ENCODE data around the gene OLFM2.
"Not testable (repeated sequence)": the region's sequence is repeated elsewhere in the genome, so short reads cannot be mapped to it uniquely, and the experiment has no call there.

Gene OLFM2

DNA sequence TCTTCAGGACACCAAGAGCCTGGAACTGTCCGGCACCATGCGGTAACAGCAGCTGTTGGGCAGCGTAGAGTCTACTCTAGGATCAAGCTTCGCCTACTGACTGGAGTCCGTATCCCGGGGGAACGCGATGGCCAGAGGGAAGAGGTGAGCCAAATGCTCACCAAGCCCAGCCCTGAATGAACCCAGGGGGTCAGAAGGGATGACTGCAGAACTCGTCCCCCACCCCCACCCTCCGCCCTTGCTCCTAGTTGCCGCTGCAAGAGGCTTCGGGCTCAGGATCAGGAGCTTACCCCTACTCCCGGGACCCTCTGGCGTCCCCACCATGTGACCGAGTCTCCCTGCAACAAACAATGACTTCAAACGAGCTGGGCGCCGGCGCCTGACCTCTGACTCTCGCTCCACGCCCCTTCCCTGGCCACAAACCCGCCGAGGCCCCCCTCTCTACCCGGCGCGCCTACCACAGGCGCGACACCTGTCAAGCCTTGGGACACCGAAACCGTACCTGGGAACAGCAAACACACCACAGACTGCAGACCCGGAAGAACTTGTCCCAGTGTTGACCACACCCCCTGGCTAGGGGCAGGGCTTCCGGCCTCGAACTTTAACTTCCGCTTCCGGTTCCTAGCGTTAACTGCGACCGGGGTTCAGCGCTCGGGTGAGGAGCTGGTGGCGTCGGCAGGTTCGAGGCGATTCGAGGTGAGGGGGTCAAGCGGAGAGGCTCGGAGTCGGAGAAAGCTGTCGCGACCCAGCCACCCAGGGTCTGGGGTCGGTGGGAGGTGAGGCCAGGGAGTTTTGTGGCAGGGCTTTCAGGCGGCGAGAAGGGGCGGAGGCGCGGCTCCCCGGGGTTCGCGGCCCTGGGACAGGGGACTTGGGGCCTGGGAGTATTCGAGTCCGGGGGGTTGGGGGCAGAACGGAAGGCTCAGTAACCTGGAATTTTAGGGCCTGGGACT lies 108.8 kb downstream of the OLFM2 start, which contains the start of gene UBL5:
Gene UBL5, plus strand, starts transcription at position 630 of the 950 bp plus-strand sequence. CDS start 420 bp downstream, outside the sequence.
- DNase-seq = peak; percentile 91 to 94 (median 93)

DNA sequence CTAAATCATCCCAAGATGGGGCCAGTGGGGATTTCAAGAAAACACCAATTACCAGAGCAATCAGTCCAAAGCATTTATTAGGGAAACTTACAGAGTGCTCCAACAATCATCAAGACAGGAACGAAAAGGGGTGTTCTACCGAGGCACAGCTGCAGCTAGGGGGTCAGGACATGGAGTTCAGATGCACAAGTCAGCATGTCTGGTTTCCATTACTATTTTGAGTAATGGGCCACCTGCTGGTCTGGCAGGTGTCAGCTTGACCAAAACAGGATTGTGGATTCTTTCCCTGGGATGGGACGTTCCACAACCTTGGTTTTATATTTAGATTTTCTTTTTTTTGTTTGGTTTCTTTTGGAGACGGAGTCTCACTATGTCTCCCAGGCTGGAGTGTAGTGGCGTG lies 112.5 kb downstream of the OLFM2 start:
- DNase-seq = no peak

DNA sequence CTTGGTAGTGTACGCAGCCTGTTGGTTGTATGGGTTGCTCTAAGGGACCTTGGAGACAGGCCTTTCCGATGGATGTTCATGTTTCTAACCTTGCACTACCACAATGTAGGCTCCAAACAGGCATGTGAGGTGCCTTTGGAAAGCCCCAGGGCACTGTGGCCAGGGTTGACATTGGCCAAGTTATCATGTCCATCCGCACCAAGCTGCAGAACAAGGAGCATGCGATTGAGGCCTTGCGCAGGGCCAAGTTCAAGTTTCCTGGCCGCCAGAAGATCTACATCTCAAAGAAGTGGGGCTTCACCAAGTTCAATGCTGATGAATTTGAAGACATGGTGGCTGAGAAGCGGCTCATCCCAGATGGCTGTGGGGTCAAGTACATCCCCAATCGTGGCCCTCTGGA lies 116.3 kb downstream of the OLFM2 start:
- not testable (repeated sequence) for DNase-seq

DNA sequence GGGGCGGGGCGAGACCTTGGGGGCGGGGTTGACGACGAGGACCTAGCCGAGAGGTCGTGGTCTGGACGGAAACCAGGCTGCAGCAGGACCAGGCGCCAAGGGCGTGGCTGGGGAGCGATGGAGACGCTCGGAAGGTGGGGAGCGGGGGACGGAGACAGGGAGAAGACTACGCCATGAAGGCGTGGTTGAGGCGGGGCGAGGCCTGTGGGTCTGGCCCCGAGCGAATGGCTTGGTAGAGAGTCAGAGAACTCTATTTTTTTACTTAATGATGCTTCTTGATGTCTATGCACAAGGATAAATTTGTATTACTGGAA lies 116.8 kb downstream of the OLFM2 start:
- no peak for DNase-seq

DNA sequence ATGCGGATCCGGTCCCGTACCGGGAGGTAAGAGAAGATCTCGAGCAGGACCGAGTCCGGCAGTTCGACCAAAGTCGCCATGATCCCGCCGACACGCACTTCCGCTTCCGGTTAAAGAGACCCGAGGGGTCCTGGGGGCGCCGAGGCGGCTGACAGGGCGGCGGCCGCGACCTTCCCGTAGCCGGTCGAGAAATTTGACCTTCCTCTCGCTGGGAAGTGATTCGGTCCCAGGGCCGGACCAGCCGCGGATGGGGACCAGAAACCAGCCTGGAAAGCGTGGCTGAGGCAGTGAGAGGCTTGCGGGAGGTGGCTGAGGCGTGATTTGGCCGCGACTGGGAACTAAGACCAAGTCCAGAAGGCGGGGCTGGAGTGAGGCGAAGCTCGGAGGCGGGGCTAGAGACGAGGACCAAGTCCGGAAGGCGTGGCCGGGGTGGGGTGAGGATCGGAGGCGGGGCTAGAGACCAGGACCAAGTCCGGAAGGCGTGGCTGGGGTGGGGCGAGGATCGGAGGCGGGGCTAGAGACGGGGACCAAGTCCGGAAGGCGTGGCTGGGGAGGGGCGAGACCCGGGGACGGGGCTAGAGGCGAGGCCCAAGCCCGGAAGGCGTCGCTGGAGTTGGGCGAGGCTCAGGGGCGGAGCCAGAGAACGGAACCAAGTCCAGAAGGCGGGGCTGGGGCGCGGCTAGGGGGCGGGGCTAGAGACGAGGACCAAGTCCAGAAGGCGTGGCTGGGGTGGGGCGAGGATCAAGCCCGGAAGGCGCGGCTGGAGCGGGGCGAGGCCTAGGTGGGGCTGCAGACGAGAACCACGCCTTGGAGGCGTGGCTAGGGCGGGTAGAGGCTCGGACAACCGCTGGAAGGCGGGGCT lies 117.3 kb downstream of the OLFM2 start, which contains the start of gene FBXL12:
Gene FBXL12, minus strand, starts transcription at position 346 of the 862 bp plus-strand sequence. Its CDS starts 266 bp downstream, at position 80.
- peak; percentile 100 for DNase-seq

DNA sequence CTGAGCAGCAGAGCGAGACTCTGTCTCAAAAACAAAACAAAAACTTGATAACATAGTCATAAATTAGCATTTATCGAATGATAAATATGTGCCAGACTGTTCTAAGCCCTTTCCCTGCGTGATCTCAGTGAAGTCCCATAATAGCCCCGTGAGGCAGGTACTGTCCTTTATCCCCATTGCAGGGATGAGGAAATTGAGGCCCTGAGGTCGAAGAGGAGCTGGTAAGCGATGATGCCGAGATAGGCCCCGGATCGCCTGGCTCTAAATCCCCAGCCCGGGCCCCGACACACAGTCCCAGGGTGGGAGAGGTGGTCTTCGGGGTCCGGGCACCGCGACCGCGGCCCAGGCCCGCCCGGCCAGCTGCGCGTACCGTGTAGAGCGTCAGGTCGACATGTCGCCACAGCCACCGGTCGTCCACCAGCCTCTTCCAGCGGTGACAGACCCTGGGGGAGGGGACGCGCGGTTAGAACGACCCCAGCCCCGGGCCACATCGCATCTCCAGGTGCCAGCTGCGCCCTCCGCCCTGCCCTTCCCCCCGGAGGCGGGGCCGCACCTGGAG lies 118.1 kb downstream of the OLFM2 start:
- DNase-seq = no peak

DNA sequence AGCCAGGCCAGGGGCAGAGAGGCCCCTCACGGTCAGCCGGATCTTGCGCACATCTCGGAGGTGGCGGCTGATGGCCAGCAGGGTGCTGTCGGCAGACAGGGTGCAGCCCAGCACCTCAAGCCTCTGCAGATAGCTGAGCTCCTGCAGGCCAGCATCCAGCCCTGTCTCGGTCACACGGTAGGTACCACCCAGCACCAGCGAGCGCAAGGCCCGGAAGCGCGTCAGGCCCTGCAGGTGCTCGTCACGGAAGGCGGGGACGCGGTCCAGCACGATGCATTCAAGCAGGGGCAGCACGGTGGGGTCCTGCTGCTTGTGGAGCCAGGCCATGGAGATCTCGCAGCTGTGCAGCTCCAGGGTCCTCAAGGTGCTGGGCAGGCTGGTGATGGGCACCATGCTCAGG lies 125.2 kb downstream of the OLFM2 start:
- DNase-seq = no peak

GRCh38 chr19:9808855-9809824 lies 127.2 kb downstream of the OLFM2 start:
- no peak for DNase-seq

DNA sequence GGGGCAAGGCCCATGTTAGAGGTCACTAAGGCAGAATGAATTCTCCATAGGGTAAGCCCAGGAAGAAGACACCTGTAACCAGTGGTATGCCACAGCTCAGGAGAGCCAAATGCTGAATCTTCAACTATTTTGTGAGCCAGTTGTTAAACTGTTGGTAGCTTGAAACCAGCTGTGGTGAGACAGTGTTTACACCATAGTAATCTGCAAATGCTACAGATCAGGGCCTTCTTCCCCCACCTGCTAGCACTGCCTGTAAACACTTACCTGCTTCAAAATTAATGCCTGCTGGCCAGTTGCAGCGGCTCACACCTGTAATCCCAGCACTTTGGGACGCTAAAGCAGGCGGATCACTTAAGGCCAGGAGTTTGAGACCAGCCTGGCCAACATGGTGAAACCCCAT lies 129.5 kb downstream of the OLFM2 start:
- no peak for DNase-seq
